ENCODE data around the gene KLF6.

KLF6 gene

DNA sequence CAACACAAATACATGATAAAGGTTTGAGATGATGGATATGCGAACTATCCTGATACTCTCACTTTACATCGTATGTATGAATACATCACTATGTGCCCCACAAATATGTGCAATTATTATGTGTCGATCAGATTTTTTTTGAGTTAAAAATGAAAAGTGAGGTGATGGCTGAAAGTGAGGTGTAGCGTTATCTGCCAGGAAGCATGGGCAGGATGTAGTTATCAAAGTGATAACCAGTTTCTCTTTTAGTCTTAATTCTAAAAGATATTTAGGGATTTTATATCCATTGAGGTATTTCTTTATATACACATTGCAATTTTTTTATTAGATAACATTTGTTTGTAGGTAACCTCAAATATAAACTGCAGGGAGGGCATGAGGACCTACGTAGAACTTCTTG is 15.6 kb upstream of the KLF6 start:
- DNase-seq (ENCODE audit: low read depth, low spot score): no peak

DNA sequence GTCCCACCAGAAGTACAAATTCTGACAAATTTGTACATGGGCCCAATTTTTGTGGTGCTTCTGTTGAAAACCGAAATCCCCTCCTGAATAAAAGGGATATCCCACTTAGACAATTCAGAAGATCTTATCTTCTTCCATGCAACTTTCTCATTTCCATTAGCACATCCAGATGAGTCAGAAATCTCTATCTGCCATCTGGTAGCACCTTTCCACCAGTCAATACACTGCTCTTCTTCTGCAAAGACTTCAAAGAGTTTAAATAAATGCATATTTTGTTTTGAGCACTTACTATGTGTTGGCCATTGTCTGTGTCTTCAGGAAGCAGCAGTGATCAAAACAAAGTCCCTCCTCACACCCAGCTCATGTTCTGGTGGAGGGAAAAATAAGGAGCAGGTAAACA is 12.7 kb upstream of the KLF6 start:
- no peaks in the 10 kb centered on the region for H3K9me3 ChIP-seq (ENCODE audit: low read depth, low read length)
- no peak overlapping the region for H3K27ac ChIP-seq
- no peak for DNase-seq (ENCODE audit: low read depth, low spot score)
- TF ChIP-seq FOXP2 (optimal IDR thresholded peaks at IDR 0.05; ENCODE audit: control extremely low read depth, extremely low read length, insufficient read depth) (no peak), POLR2AphosphoS5 (IDR thresholded peaks at IDR 0.05; ENCODE audit: borderline replicate concordance, low read depth, low read length) (no peak), EZH2 (IDR thresholded peaks at IDR 0.05) (no peak)
- H3K4me3 ChIP-seq: no peak overlapping the region
- H3K36me3 ChIP-seq (ENCODE audit: insufficient read depth, low read length): no peaks in the 10 kb centered on the region
- no peak overlapping the region for H3K9ac ChIP-seq (ENCODE audit: insufficient read length)

More for the DNA sequence above, 15.6 kb upstream of the KLF6 start:
- TF ChIP-seq EZH2 (IDR thresholded peaks at IDR 0.05): no peak
- TF ChIP-seq FOXP2 (optimal IDR thresholded peaks at IDR 0.05; ENCODE audit: control extremely low read depth, extremely low read length, insufficient read depth): no peak
- no peak for TF ChIP-seq POLR2AphosphoS5 (IDR thresholded peaks at IDR 0.05; ENCODE audit: borderline replicate concordance, low read depth, low read length)
- Histone ChIP-seq H3K9me3 (ENCODE audit: low read depth, low read length) (no peaks in the 10 kb centered on the region), H3K4me3 (no peak overlapping the region), H3K36me3 (ENCODE audit: insufficient read depth, low read length) (no peaks in the 10 kb centered on the region), H3K9ac (ENCODE audit: insufficient read length) (no peak overlapping the region), H3K27ac (no peak overlapping the region)

DNA sequence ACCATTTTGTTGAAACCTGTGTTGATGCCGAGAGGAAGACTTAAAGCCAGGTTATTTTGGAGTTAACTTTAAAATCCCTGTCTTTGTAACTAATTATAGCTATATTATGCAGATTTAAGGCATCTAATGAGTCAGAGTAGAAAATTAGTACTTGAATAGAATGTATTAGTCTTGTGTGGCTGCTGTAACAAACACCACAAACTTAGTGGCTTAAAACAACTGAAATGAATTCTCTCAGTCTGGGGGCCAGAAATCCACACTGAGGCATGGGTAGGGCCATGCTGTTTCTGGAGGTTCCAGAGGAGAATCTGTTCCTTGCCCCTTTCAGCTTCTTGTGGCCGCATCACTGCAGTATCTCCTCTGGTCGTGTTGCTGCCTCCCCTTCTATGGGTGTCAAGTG is 8.5 kb upstream of the KLF6 start:
- no peak for DNase-seq (ENCODE audit: low read depth, low spot score)
- Histone ChIP-seq H3K9me3 (ENCODE audit: low read depth, low read length) (no peaks in the 10 kb centered on the region), H3K27ac (no peak overlapping the region), H3K36me3 (ENCODE audit: insufficient read depth, low read length) (no peaks in the 10 kb centered on the region), H3K4me3 (no peak overlapping the region), H3K9ac (ENCODE audit: insufficient read length) (no peak overlapping the region)
- TF ChIP-seq FOXP2 (optimal IDR thresholded peaks at IDR 0.05; ENCODE audit: control extremely low read depth, extremely low read length, insufficient read depth): no peak
- TF ChIP-seq POLR2AphosphoS5 (IDR thresholded peaks at IDR 0.05; ENCODE audit: borderline replicate concordance, low read depth, low read length): no peak
- TF ChIP-seq EZH2 (IDR thresholded peaks at IDR 0.05): no peak

DNA sequence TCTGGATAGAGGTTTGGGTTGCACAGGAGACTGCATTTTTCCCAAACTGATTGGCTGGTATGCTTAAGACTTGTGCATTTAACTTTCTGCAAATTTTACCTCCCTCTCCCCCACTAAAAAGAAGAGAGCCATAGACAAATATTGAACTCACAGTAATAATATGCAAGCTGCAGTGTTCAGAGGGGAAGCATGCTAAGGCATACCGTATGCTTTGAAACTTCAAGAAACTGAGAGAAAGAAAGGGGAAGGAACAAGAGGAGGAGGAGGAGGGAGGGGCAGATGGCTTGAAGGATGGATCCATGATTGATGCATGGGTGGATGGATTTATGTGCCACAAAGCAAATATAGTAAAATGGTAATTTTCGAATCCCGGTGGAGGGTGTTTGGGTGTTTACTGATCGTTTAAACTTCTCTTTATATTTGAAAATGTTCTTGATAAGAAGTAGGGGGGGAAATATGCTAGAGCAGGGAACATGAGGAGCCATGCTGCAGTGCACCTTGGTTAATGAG is 7.8 kb upstream of the KLF6 start:
- Histone ChIP-seq H3K9me3 (ENCODE audit: low read depth, low read length) (no peaks in the 10 kb centered on the region), H3K9ac (ENCODE audit: insufficient read length) (no peak overlapping the region), H3K36me3 (ENCODE audit: insufficient read depth, low read length) (no peaks in the 10 kb centered on the region), H3K27ac (no peak overlapping the region), H3K4me3 (no peak overlapping the region)
- TF ChIP-seq FOXP2 (optimal IDR thresholded peaks at IDR 0.05; ENCODE audit: control extremely low read depth, extremely low read length, insufficient read depth) (no peak), POLR2AphosphoS5 (IDR thresholded peaks at IDR 0.05; ENCODE audit: borderline replicate concordance, low read depth, low read length) (no peak), EZH2 (IDR thresholded peaks at IDR 0.05) (no peak)
- DNase-seq (ENCODE audit: low read depth, low spot score): no peak

DNA sequence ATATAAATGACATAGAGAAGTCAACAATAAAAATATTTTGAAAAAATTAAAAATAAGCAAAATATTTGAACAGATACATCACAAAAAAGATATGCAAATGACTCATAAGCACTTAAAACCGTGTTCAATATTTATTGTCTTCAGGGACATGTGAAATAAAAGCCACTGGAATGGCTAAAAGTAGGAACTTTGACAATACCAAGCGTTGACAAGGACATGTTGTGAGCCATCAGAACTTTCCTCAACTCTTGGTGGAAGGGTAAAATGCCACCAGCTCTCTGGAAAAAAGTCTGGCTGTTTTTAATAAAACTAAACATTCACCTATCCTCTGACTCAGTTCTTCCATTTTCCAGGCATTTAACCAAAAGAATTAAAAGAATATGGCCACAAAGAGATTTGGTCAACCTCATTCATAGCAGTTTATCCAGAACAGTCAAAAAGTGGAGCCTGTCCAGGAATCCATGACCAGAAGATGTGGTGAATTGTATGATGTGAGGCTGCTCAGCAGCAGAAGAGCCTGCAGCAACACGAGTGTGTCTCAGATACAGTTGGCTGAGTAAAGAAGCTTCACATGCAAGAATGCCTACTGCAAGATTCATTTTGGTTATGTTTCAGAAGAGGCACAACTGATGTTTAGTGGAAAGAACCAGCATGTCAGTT is 7.1 kb upstream of the KLF6 start:
- Histone ChIP-seq H3K9ac (ENCODE audit: insufficient read length) (no peak overlapping the region), H3K27ac (no peak overlapping the region), H3K4me3 (no peak overlapping the region), H3K36me3 (ENCODE audit: insufficient read depth, low read length) (no peaks in the 10 kb centered on the region), H3K9me3 (ENCODE audit: low read depth, low read length) (no peaks in the 10 kb centered on the region)
- TF ChIP-seq EZH2 (IDR thresholded peaks at IDR 0.05) (no peak), FOXP2 (optimal IDR thresholded peaks at IDR 0.05; ENCODE audit: control extremely low read depth, extremely low read length, insufficient read depth) (no peak)
- no peak for DNase-seq (ENCODE audit: low read depth, low spot score)

DNA sequence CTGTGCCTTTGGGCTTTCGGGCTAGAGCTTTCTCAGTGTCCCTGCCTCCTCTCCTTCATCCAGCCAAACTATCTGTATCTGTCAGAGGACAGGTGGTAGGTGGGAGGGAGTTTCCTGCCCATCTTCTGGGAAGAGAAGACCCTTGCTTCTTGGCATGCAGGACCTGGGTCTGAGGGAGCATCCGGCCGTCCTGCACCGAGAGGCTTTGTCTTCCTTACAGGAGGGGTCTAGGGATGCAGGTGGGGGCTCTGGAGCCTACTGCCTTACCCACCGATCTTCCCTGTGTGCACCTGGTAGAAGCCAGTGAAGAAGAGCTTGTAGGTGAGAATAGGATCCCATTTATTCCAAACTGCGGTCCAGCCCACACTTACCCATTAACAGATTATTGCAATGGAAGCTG is 5.8 kb upstream of the KLF6 start:
- no peak for TF ChIP-seq FOXP2 (optimal IDR thresholded peaks at IDR 0.05; ENCODE audit: control extremely low read depth, extremely low read length, insufficient read depth)
- no peak for TF ChIP-seq EZH2 (IDR thresholded peaks at IDR 0.05)
- Histone ChIP-seq H3K9me3 (ENCODE audit: low read depth, low read length) (no peaks in the 10 kb centered on the region), H3K36me3 (ENCODE audit: insufficient read depth, low read length) (no peaks in the 10 kb centered on the region), H3K4me3 (no peak overlapping the region), H3K9ac (ENCODE audit: insufficient read length) (no peak overlapping the region), H3K27ac (no peak overlapping the region)
- no peak for DNase-seq (ENCODE audit: low read depth, low spot score)

DNA sequence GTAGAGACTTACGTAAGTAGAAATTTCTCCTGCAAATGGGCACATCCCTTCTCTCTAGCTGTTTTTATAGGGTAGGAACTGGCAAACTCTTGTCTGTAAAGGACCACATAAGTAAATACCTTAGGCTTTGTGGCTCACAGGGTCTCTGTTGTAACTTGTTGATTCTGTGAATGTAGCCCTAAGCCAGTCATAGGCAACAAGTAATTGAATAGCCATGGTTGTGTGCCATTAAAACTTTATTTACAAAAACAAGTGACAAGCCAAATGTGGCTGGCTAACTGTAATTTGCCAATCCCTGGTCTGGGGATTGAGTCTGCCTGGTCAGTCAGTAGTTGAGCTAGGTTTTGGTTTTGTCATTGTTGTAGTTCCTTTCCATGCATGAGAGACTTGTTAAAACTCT is 5.3 kb upstream of the KLF6 start:
- Histone ChIP-seq H3K27ac (no peak overlapping the region), H3K4me3 (no peak overlapping the region), H3K36me3 (ENCODE audit: insufficient read depth, low read length) (no peaks in the 10 kb centered on the region), H3K9me3 (ENCODE audit: low read depth, low read length) (no peaks in the 10 kb centered on the region), H3K9ac (ENCODE audit: insufficient read length) (no peak overlapping the region)
- TF ChIP-seq EZH2 (IDR thresholded peaks at IDR 0.05) (no peak), POLR2AphosphoS5 (IDR thresholded peaks at IDR 0.05; ENCODE audit: borderline replicate concordance, low read depth, low read length) (no peak)
- no peak for DNase-seq (ENCODE audit: low read depth, low spot score)

DNA sequence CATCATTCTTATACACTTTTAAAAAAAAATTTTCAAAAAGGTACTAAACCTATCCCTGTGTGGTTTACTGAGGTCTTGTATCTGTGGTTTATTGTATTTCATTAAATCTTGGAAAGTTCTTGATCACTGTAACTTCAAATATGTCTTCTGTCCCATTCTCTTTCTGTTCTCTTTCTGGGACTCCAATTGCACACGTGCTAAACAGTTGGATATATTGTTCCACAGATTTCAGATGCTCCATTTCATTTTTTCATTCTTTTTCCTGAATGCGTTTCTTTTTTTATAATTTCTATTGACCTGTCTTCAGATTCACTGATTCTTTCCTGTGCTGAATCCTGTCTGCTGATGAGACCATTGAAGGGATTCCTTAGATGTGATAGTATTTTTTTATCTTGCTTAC is 4.6 kb upstream of the KLF6 start:
- no peaks in the 10 kb centered on the region for H3K9me3 ChIP-seq (ENCODE audit: low read depth, low read length)
- H3K36me3 ChIP-seq (ENCODE audit: insufficient read depth, low read length): no peaks in the 10 kb centered on the region
- H3K27ac ChIP-seq: no peak overlapping the region
- H3K4me3 ChIP-seq: no peak overlapping the region
- no peak overlapping the region for H3K9ac ChIP-seq (ENCODE audit: insufficient read length)
- TF ChIP-seq POLR2AphosphoS5 (IDR thresholded peaks at IDR 0.05; ENCODE audit: borderline replicate concordance, low read depth, low read length) (no peak), EZH2 (IDR thresholded peaks at IDR 0.05) (no peak), FOXP2 (optimal IDR thresholded peaks at IDR 0.05; ENCODE audit: control extremely low read depth, extremely low read length, insufficient read depth) (no peak)
- no peak for DNase-seq (ENCODE audit: low read depth, low spot score)

DNA sequence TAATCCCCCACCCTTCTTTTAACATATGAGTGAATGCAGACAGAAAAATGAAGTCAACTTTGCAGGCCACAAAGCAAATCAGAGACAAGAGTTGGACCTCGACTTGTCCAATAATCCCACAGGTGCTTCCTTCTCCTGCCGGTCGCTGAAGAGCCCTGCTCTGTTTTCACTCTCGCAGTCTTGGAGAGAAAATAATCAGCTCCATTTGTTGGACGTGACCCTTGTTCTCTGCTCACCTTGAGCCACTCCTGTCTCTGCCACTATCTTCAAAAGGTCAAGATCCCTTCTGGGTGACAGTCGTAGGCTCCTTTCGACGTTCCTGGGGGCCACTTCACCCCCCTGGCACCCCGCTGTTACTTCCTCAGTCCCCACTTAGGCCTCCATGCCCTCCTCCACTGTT is 2.8 kb upstream of the KLF6 start:
- Histone ChIP-seq H3K36me3 (ENCODE audit: insufficient read depth, low read length) (no peaks in the 10 kb centered on the region; the same call in none of the 2 replicates), H3K4me3 (no peak overlapping the region), H3K9me3 (ENCODE audit: low read depth, low read length) (no peaks in the 10 kb centered on the region), H3K27ac (no peak overlapping the region), H3K9ac (ENCODE audit: insufficient read length) (no peak overlapping the region)
- no peak for DNase-seq (ENCODE audit: low read depth, low spot score)
- TF ChIP-seq EZH2 (IDR thresholded peaks at IDR 0.05) (no peak), POLR2AphosphoS5 (IDR thresholded peaks at IDR 0.05; ENCODE audit: borderline replicate concordance, low read depth, low read length) (no peak), FOXP2 (optimal IDR thresholded peaks at IDR 0.05; ENCODE audit: control extremely low read depth, extremely low read length, insufficient read depth) (no peak)

Measured in SK-N-MC (cell line).